A549 treated with CpdA at 1 μM for 4 hours (cell line): Measurements from ENCODE around the gene OMD. TPM values are rescaled to one million over a fixed set of nuclear protein-coding genes. Genes with fewer than 3 reads are reported as not detected.

Experiments used
- total RNA-seq: library from RNA; stranded (reverse); fragments of 200-300 nt; extraction: Qiagen RNA extraction; gene quantifications from 5 replicates; pipeline ENCODE4 v1.2.3, GENCODE V29; 2022; ENCODE audit warnings: low read depth

Gene OMD
- not detected in 5 replicates for total RNA-seq

DNA sequence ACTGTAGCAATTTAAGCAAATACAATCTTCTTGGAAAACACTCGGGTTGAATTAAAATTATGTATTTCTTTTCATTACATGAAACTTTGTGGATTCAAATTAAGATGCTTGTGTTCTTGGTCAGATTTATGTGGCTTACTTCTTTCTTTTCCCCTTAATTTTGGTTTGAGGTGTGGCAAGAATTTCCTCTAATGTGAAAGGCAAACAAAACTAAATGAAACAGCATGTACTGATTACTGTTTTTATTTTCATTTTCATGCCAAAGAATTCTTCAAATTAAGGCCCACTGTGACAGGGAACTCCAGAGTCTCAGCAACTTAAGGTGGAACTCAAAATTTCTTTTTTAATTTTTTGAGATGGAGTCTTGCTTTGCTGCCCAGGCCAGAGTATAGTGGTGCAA is at the start of gene OMD:
OMD (minus strand) TSS at position 132 of the 400 bp plus-strand sequence. CDS start 6,913 bp downstream, outside the sequence.

DNA sequence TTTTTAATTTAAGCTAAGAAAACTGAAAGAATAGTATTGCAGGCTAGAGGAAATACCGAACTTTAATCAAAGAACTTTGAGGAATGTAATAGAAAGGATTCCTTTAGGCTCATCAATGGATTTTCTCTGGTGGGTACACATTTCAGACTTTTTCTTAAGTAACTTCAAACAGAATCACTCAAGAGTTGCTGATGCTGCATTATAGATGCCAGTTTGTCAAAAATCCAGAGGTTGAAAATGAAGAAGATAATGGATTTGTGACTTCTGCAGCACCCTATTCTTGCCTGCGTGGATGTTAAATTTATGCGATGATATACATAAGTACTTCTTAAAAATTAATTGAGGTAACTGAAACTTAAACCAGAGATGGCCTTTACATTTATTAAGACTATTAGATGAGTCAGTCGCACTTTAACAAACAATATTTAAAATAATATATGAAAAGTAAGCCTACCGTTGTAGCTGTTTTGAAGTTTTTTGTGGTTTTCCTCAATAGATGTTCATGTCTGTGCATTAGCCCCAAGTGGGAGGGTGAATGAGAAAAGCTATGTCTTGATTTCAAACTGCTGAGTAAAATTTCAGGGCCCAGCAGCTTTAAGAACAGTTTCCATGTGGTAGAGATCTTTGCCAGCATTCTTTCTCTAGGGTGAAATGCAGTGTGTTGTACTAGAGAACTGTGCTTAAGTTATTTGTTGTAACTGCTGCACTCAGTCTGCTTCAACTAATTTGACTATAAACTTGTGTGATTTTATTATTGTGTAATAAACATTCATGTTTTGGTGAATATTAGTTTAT is 20.0 kb downstream of the OMD start, which contains the start of gene OGN:
OGN (minus strand) TSS at position 537 of the 795 bp plus-strand sequence. CDS start 1,171 bp downstream, outside the sequence.

Other genes starting within 250 kb of the OMD start
- gene IARS1, start 130.8 kb downstream of the OMD start, total RNA-seq, result 102 to 128 TPM (median 107 TPM) in 5 replicates
- gene NOL8, start 99.1 kb downstream of the OMD start, total RNA-seq, result 29.4 to 38.8 TPM (median 31.3 TPM) in 5 replicates
- gene CENPP, start 98.5 kb downstream of the OMD start, total RNA-seq, result 6.2 to 7.2 TPM (median 7.0 TPM) in 5 replicates
- gene OGN, start 19.9 kb downstream of the OMD start, total RNA-seq, result not detected in 5 replicates
- not detected in 5 replicates for gene ASPN, start 58.0 kb upstream of the OMD start, total RNA-seq
- 0.10 to 0.22 TPM (median 0.12 TPM) in 5 replicates for gene ECM2, start 111.5 kb upstream of the OMD start, total RNA-seq
- 12.0 to 16.1 TPM (median 13.0 TPM) in 5 replicates for gene IPPK, start 245.7 kb upstream of the OMD start, total RNA-seq